HCT116 (cell line): Measurements from ENCODE around the gene SPP2. TPM values are rescaled to one million over a fixed set of nuclear protein-coding genes. Genes with fewer than 3 reads are reported as not detected.

Experiments
- EGR1 ChIP-seq: IDR thresholded peaks from 2 replicates; pipeline ENCODE4 v1.6.1; 2012; ENCODE audit warnings: low read depth
- EZH2phosphoT487 ChIP-seq: fragments of 200-600 bp; IDR thresholded peaks from 2 replicates; pipeline ENCODE4 v1.6.1; 2018; ENCODE audit warnings: antibody characterized with exemption, borderline replicate concordance
- RAD21 ChIP-seq: IDR thresholded peaks from 2 replicates; pipeline ENCODE4 v1.6.1; 2012; ENCODE audit warnings: low read depth, mild to moderate bottlenecking
- SIN3A ChIP-seq: IDR thresholded peaks from 2 replicates; pipeline ENCODE4 v1.6.1; 2012; ENCODE audit warnings: low read depth
- SRF ChIP-seq: IDR thresholded peaks from 2 replicates; pipeline ENCODE4 v1.6.1; 2012; ENCODE audit warnings: low read depth
- YY1 ChIP-seq: IDR thresholded peaks from 2 replicates; pipeline ENCODE4 v1.6.1; 2011; ENCODE audit warnings: low read length, low read depth, moderate library complexity, mild to moderate bottlenecking; ENCODE audit not compliant: insufficient replicate concordance; ENCODE audit errors: extremely low read depth
- total RNA-seq: library from RNA; stranded (reverse); gene quantifications from one replicate; pipeline ENCODE4 v1.2.1, GENCODE V29; 2021; ENCODE audit not compliant: unreplicated experiment
- TF ChIP-seq, protein P1 (sequence below), 3 experiments: fragments of 200-600 bp in 1 of 3; sonication (generic) in 1 of 3; IDR thresholded peaks in 2 of 3; conservative IDR thresholded peaks in 1 of 3; 2 replicates each; pipeline ENCODE4 v1.5.1; 2012 to 2017; ENCODE audit warnings: low read depth in 2 of 3, low read length in 2 of 3, antibody characterized with exemption in 1 of 3, borderline replicate concordance in 1 of 3, control low read depth in 1 of 3, mild to moderate bottlenecking in 1 of 3, mixed read lengths in 1 of 3, mixed run types in 1 of 3, moderate library complexity in 1 of 3; ENCODE audit not compliant: insufficient read depth in 1 of 3
- TF ChIP-seq, protein P2 (sequence below): IDR thresholded peaks from 2 replicates; pipeline ENCODE4 v1.6.1; 2012; ENCODE audit warnings: low read depth

SPP2 gene
- total RNA-seq, 1 experiment from 2014 or later, result not detected

DNA sequence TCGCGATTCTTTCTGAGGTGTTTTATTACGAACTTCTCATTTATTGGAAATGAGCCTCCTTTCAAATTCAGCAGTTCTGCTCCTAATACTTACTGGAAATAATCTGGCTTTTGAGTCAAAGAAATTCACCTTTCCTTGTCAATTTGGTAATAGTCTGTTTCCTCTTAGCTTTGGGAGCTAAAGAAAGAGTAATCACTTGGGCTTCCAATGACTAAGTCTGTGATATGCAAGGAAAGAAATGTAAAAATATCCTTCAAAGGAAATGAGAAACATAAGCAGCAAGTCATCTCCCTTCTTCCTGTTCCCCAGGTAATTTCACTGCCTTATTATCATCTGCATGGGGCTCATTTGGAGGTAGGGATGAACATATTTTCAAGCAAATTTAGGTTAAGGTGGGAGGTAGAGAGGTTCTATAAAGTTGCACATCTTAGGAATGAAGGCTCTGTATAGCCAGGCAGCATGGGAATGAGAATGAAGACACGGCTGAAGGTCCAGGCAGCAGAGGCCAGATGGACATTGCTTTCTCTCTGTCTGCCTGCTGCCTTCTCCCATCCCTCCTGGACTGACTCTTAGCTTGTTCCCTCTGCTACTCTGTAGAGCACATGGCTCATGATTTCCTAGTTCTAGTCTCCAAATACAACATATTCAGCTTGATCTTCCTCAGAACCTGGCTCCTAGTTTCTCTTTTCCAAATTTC lies 1.0 kb downstream of the SPP2 start (continued):
- TF ChIP-seq, protein P1, sequence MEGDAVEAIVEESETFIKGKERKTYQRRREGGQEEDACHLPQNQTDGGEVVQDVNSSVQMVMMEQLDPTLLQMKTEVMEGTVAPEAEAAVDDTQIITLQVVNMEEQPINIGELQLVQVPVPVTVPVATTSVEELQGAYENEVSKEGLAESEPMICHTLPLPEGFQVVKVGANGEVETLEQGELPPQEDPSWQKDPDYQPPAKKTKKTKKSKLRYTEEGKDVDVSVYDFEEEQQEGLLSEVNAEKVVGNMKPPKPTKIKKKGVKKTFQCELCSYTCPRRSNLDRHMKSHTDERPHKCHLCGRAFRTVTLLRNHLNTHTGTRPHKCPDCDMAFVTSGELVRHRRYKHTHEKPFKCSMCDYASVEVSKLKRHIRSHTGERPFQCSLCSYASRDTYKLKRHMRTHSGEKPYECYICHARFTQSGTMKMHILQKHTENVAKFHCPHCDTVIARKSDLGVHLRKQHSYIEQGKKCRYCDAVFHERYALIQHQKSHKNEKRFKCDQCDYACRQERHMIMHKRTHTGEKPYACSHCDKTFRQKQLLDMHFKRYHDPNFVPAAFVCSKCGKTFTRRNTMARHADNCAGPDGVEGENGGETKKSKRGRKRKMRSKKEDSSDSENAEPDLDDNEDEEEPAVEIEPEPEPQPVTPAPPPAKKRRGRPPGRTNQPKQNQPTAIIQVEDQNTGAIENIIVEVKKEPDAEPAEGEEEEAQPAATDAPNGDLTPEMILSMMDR (IDR thresholded peaks at IDR 0.05 in 2 of 3, conservative IDR thresholded peaks at IDR 0.05 in 1 of 3; ENCODE audit: borderline replicate concordance in 1 of 3, insufficient read depth in 1 of 3, low read depth in 2 of 3, low read length in 2 of 3), result no peak
- TF ChIP-seq, protein P2, sequence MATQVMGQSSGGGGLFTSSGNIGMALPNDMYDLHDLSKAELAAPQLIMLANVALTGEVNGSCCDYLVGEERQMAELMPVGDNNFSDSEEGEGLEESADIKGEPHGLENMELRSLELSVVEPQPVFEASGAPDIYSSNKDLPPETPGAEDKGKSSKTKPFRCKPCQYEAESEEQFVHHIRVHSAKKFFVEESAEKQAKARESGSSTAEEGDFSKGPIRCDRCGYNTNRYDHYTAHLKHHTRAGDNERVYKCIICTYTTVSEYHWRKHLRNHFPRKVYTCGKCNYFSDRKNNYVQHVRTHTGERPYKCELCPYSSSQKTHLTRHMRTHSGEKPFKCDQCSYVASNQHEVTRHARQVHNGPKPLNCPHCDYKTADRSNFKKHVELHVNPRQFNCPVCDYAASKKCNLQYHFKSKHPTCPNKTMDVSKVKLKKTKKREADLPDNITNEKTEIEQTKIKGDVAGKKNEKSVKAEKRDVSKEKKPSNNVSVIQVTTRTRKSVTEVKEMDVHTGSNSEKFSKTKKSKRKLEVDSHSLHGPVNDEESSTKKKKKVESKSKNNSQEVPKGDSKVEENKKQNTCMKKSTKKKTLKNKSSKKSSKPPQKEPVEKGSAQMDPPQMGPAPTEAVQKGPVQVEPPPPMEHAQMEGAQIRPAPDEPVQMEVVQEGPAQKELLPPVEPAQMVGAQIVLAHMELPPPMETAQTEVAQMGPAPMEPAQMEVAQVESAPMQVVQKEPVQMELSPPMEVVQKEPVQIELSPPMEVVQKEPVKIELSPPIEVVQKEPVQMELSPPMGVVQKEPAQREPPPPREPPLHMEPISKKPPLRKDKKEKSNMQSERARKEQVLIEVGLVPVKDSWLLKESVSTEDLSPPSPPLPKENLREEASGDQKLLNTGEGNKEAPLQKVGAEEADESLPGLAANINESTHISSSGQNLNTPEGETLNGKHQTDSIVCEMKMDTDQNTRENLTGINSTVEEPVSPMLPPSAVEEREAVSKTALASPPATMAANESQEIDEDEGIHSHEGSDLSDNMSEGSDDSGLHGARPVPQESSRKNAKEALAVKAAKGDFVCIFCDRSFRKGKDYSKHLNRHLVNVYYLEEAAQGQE, result no peak
- no peak for TF ChIP-seq RAD21
- no peak for TF ChIP-seq SRF
- no peak for TF ChIP-seq EZH2phosphoT487
- no peak for TF ChIP-seq YY1
- TF ChIP-seq SIN3A, result no peak
- TF ChIP-seq EGR1, result no peak
